ENCODE results near the gene KAZN. TPM values are rescaled to one million over a fixed set of nuclear protein-coding genes. Genes with fewer than 3 reads are reported as not detected.

The KAZN gene
- total RNA-seq, 1 donor from 2014 or later = 9.4 TPM

DNA sequence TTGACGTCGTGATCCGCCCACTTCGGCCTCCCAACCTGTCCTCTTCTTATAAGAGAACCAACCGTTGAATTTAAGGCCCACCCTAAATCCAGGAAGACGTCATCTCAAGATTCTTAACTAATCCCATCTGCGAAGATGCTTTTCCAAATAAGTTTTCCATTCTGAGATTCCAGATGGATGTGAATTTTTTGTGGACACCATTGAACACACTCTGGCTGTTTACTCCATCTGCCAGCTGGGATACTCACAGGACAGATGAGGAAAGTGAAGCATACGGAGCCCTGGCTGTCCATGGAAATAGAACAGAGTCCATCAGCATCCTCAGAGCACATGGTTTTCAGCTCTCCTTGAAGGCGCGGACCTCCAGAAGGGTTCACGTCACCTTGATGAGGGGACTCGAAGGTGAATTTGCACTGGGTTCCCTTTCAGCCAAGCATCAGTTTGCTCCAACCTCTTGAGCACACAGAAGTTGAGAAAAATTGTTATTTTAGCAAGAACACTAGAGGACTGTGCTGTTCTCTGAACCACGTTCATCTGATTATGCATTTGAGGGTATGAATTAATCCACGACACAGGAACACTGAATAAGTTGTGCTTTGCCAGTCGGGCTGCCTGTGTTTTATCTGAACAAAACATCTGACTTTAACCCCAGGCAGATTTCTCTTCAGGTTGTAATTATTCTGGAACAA lies 68.6 kb downstream of the KAZN start:
- no peaks in the 10 kb centered on the region for H3K4me1 Mint-ChIP-seq (ENCODE audit: low read depth, unreplicated experiment)
- no peak for DNase-seq (ENCODE audit: low read depth)
- peaks cover 5% of the 10 kb centered on the region for H3K27me3 Mint-ChIP-seq (ENCODE audit: low read depth, unreplicated experiment)
- H3K9me3 Mint-ChIP-seq (ENCODE audit: unreplicated experiment) = no peaks in the 10 kb centered on the region
- no peaks in the 10 kb centered on the region for H3K36me3 Mint-ChIP-seq (ENCODE audit: low read depth, unreplicated experiment)
- H3K4me3 ChIP-seq (ENCODE audit: insufficient read depth, low read depth, low read length) = no peak overlapping the region
- no peak overlapping the region for H3K4me3 Mint-ChIP-seq (ENCODE audit: unreplicated experiment)
- H3K4me1 ChIP-seq (ENCODE audit: insufficient read depth, low read length) = no peaks in the 10 kb centered on the region
- no peak overlapping the region for H3K27ac Mint-ChIP-seq (ENCODE audit: unreplicated experiment)
- no peaks in the 10 kb centered on the region for H3K36me3 ChIP-seq (ENCODE audit: insufficient read depth, low read length)
- no peaks in the 10 kb centered on the region for H4K20me1 ChIP-seq (ENCODE audit: insufficient read depth, low read length)
- no peak for FAIRE-seq
- H2AFZ ChIP-seq (ENCODE audit: low read depth, low read length) = no peak overlapping the region
- no peak overlapping the region for H3K27ac ChIP-seq (ENCODE audit: low read depth, low read length)
- TF ChIP-seq EZH2 (IDR thresholded peaks at IDR 0.05; ENCODE audit: insufficient read depth, low read length) = no peak
- H3K27me3 ChIP-seq (ENCODE audit: insufficient read depth, low read length) = no peaks in the 10 kb centered on the region
- no peak overlapping the region for H3K4me2 ChIP-seq (ENCODE audit: low read length)
- H3K9me3 ChIP-seq (ENCODE audit: insufficient read depth, low read depth, low read length) = no peaks in the 10 kb centered on the region
- no peaks in the 10 kb centered on the region for H3K79me2 ChIP-seq (ENCODE audit: insufficient read depth, low read length)
- H3K9ac ChIP-seq (ENCODE audit: low read length) = no peak overlapping the region

GRCh38 chr1:14667651-14667984 lies 69.1 kb downstream of the KAZN start:
- FAIRE-seq (no peak), DNase-seq (ENCODE audit: low read depth) (no peak)
- H3K27ac Mint-ChIP-seq (ENCODE audit: unreplicated experiment) = no peak overlapping the region

DNA sequence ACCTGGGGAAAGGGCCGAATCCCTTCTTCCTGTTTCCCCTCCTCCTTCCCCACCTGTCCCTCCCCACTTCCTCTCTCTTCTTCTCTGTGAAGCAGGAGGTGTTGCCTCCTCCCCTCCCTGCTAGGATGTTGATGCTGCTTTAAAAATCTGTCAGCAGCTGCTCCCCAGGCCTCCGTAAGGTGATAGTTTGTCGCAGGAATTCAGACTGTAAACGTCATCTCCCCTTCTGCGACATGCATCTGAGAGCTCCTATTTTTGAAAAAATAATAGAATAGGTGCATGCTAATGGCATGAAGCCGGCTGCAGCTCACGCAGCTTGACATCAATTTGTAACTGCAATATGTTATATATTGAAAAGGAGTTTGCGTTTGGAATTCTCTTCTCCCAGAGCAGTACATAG lies 70.1 kb downstream of the KAZN start:
- DNase-seq (ENCODE audit: low read depth) = no peak
- no peaks in the 10 kb centered on the region for H3K4me1 ChIP-seq (ENCODE audit: insufficient read depth, low read length)
- no peaks in the 10 kb centered on the region for H4K20me1 ChIP-seq (ENCODE audit: insufficient read depth, low read length)
- FAIRE-seq = no peak
- H3K79me2 ChIP-seq (ENCODE audit: insufficient read depth, low read length) = no peaks in the 10 kb centered on the region
- Mint-ChIP-seq H3K4me3 (ENCODE audit: unreplicated experiment) (no peak overlapping the region), H3K36me3 (ENCODE audit: low read depth, unreplicated experiment) (no peaks in the 10 kb centered on the region), H3K27ac (ENCODE audit: unreplicated experiment) (no peak overlapping the region), H3K27me3 (ENCODE audit: low read depth, unreplicated experiment) (peaks cover 13% of the 10 kb centered on the region), H3K9me3 (ENCODE audit: unreplicated experiment) (no peaks in the 10 kb centered on the region), H3K4me1 (ENCODE audit: low read depth, unreplicated experiment) (no peaks in the 10 kb centered on the region)
- TF ChIP-seq EZH2 (IDR thresholded peaks at IDR 0.05; ENCODE audit: insufficient read depth, low read length) (no peak), CTCF (IDR thresholded peaks at IDR 0.05; ENCODE audit: insufficient read depth, low read depth, low read length) (no peak)
- no peaks in the 10 kb centered on the region for H3K36me3 ChIP-seq (ENCODE audit: insufficient read depth, low read length)
- no peak overlapping the region for H3K4me3 ChIP-seq (ENCODE audit: insufficient read depth, low read depth, low read length)
- H2AFZ ChIP-seq (ENCODE audit: low read depth, low read length) = no peak overlapping the region
- no peaks in the 10 kb centered on the region for H3K9me3 ChIP-seq (ENCODE audit: insufficient read depth, low read depth, low read length)
- no peak overlapping the region for H3K9ac ChIP-seq (ENCODE audit: low read length)
- H3K27me3 ChIP-seq (ENCODE audit: insufficient read depth, low read length) = no peaks in the 10 kb centered on the region
- no peak overlapping the region for H3K4me2 ChIP-seq (ENCODE audit: low read length)
- no peak overlapping the region for H3K27ac ChIP-seq (ENCODE audit: low read depth, low read length)

More at GRCh38 chr1:14667651-14667984, 69.1 kb downstream of the KAZN start:
- TF ChIP-seq CTCF (IDR thresholded peaks at IDR 0.05; ENCODE audit: insufficient read depth, low read depth, low read length) (no peak), EZH2 (IDR thresholded peaks at IDR 0.05; ENCODE audit: insufficient read depth, low read length) (no peak)
- Mint-ChIP-seq H3K4me1 (ENCODE audit: low read depth, unreplicated experiment) (no peaks in the 10 kb centered on the region), H3K9me3 (ENCODE audit: unreplicated experiment) (no peaks in the 10 kb centered on the region), H3K36me3 (ENCODE audit: low read depth, unreplicated experiment) (no peaks in the 10 kb centered on the region), H3K27me3 (ENCODE audit: low read depth, unreplicated experiment) (peaks cover 10% of the 10 kb centered on the region), H3K4me3 (ENCODE audit: unreplicated experiment) (no peak overlapping the region)
- Histone ChIP-seq H3K9ac (ENCODE audit: low read length) (no peak overlapping the region), H3K27me3 (ENCODE audit: insufficient read depth, low read length) (no peaks in the 10 kb centered on the region), H3K79me2 (ENCODE audit: insufficient read depth, low read length) (no peaks in the 10 kb centered on the region), H4K20me1 (ENCODE audit: insufficient read depth, low read length) (no peaks in the 10 kb centered on the region), H3K4me2 (ENCODE audit: low read length) (no peak overlapping the region), H3K9me3 (ENCODE audit: insufficient read depth, low read depth, low read length) (no peaks in the 10 kb centered on the region), H3K27ac (ENCODE audit: low read depth, low read length) (no peak overlapping the region), H3K36me3 (ENCODE audit: insufficient read depth, low read length) (no peaks in the 10 kb centered on the region), H2AFZ (ENCODE audit: low read depth, low read length) (no peak overlapping the region), H3K4me3 (ENCODE audit: insufficient read depth, low read depth, low read length) (no peak overlapping the region), H3K4me1 (ENCODE audit: insufficient read depth, low read length) (no peaks in the 10 kb centered on the region)
